AG04450 (cell line): ENCODE data around the gene POLA2. TPM values are rescaled to one million over a fixed set of nuclear protein-coding genes. Genes with fewer than 3 reads are reported as not detected.
"Not testable (repeated sequence)": the region's sequence is repeated elsewhere in the genome, so short reads cannot be mapped to it uniquely, and the experiment has no call there.

Experiments used
- CTCF ChIA-PET: fragments of 300-600, 350-600 bp; formaldehyde crosslinking; extraction: SDS; loops from one replicate; lab custom pipeline; 2022; ENCODE audit warnings: antibody characterized with exemption, inconsistent platforms; lab: Charles Lee
- POLR2A ChIA-PET: fragments of 350-600 bp; formaldehyde crosslinking; extraction: SDS; loops from one replicate; lab custom pipeline; 2021; ENCODE audit warnings: antibody characterized with exemption, inconsistent platforms; lab: Yijun Ruan, JAX
- DNase-seq: peaks from one replicate; pipeline ENCODE4 v3.0.0-alpha.2; 2011; ENCODE audit warnings: low read depth, low spot score
- H3K27ac ChIP-seq: one replicate; pipeline ENCODE4 v1.5.1; 2012; ENCODE audit warnings: low read depth, low read length, control low read depth
- H3K27me3 ChIP-seq: one replicate; pipeline ENCODE4 v1.6.0; 2012; ENCODE audit warnings: low read length; ENCODE audit not compliant: control insufficient read depth, insufficient read depth
- H3K4me3 ChIP-seq: 2 replicates; pipeline ENCODE4 v1.5.1; 2011; ENCODE audit warnings: mild to moderate bottlenecking, low read depth, low read length, control low read depth
- H3K9me3 ChIP-seq: 2 replicates; pipeline ENCODE4 v1.5.1; 2012; ENCODE audit warnings: low read length; ENCODE audit not compliant: control insufficient read depth, insufficient read depth
- polyA plus RNA-seq: library from polyadenylated mRNA; depleted of rRNA; stranded (reverse); fragments of >200 nt; gene quantifications from 2 replicates; pipeline ENCODE4 v1.2.3, GENCODE V29; 2011
- TF ChIP-seq, protein P1 (sequence below): IDR thresholded peaks from 2 replicates; pipeline ENCODE4 v1.5.1; 2011; ENCODE audit warnings: low read depth, low read length, control low read depth, inconsistent platforms

The POLA2 gene
- polyA plus RNA-seq, 1 experiment = 14.1 TPM

DNA sequence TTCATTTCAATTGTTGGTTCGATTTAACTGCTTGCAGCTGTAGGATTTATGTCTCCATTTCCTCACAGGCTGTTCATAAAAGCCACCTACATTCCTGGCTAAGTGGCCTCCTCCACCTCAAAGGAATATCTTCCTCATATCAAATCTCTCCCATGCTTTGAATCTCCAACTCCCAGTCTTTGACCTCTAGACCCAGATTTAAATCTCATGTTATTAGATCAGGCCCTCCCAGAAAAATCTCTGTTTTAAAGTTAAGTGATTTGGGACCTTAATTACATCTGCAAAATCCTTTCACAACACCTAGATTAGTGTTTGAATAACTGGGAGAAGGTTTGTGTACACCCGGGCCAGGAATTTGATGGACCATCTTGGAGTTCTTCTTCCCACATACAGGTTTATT is 33.9 kb upstream of the POLA2 start:
- CTCF ChIA-PET = interaction anchor here (1.6 to 3.5 kb wide), 3 partner anchors 23 to 102 kb away, joined by 7 to 32 read pairs (median 9); no protein-coding TSS in a partner anchor
- Histone ChIP-seq H3K9me3 (no peaks in the 10 kb centered on the region), H3K27ac (no peak overlapping the region), H3K27me3 (no peaks in the 10 kb centered on the region), H3K4me3 (no peak overlapping the region)
- DNase-seq = no peak
- POLR2A ChIA-PET = interaction anchor here (0.6 kb wide), 1 partner anchor 16 kb away, joined by 6 read pairs; no protein-coding TSS in a partner anchor
- TF ChIP-seq, protein P1, sequence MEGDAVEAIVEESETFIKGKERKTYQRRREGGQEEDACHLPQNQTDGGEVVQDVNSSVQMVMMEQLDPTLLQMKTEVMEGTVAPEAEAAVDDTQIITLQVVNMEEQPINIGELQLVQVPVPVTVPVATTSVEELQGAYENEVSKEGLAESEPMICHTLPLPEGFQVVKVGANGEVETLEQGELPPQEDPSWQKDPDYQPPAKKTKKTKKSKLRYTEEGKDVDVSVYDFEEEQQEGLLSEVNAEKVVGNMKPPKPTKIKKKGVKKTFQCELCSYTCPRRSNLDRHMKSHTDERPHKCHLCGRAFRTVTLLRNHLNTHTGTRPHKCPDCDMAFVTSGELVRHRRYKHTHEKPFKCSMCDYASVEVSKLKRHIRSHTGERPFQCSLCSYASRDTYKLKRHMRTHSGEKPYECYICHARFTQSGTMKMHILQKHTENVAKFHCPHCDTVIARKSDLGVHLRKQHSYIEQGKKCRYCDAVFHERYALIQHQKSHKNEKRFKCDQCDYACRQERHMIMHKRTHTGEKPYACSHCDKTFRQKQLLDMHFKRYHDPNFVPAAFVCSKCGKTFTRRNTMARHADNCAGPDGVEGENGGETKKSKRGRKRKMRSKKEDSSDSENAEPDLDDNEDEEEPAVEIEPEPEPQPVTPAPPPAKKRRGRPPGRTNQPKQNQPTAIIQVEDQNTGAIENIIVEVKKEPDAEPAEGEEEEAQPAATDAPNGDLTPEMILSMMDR = no peak

DNA sequence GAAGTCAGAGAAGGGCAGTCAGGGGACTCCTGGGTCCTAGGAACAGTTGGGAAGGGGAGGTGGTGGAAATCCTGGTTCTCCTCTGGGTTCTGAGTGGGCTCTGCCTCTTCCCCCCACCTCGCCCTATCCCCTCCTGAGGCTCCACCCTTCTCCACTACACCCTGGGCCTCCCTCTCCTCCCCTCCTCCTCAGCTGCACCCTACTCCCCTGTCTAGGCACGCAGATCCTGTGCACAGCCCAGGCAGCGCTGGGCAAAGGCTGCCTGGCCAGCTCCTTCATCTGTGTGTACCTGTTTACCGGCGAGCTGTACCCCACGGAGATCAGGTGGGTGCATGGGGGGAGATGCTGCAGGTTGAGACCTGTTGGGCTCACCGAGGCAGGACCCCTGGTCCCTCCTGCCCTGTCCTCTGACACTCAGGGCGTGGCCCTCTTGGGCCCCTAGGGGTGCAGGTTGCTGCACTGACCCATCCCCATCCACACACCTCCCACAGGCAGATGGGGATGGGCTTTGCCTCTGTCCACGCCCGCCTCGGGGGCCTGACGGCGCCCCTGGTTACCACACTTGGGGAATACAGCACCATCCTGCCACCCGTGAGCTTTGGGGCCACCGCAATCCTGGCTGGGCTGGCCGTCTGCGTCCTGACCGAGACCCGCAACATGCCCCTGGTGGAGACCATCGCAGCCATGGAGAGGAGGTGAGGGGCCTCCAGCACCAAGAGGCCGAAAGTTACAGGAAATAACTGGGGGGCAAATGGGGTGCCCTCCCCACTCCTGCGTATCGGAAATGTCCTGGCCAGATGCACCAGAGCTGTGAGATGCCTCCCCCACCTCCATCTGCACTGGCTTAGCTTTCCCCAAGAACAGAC is 25.3 kb upstream of the POLA2 start:
- H3K27me3 ChIP-seq = peaks cover 2% of the 10 kb centered on the region
- ChIA-PET CTCF (interaction anchor here (0.8 to 1.4 kb wide), 2 partner anchors 13 to 93 kb away, joined by 3 to 4 read pairs; no protein-coding TSS in a partner anchor), POLR2A (no interaction called here)
- TF ChIP-seq, protein P1 = no peak
- no peak overlapping the region for H3K4me3 ChIP-seq
- no peaks in the 10 kb centered on the region for H3K9me3 ChIP-seq
- H3K27ac ChIP-seq = no peak overlapping the region
- no peak for DNase-seq

DNA sequence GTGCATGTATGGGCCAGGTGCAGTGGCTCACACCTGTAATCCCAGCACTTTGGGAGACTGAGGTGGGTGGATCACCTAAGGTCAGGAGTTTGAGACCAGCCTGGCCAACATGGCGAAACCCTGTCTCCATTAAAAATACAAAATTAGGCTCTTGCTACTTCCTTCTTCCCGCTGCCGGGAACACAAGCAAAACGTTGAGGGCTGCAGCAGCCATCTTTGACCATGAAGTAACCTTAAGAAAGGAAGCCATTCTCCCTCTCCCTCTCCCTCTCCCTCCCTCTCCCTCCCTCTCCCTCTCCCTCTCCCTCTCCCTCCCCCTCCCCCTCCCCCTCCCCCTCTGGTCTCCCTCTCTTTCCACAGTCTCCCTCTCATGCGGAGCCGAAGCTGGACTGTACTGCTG is 23.5 kb upstream of the POLA2 start:
- H3K4me3 ChIP-seq, POLR2A ChIA-PET, CTCF ChIA-PET, H3K27me3 ChIP-seq, DNase-seq, H3K27ac ChIP-seq, H3K9me3 ChIP-seq: not testable (repeated sequence)

DNA sequence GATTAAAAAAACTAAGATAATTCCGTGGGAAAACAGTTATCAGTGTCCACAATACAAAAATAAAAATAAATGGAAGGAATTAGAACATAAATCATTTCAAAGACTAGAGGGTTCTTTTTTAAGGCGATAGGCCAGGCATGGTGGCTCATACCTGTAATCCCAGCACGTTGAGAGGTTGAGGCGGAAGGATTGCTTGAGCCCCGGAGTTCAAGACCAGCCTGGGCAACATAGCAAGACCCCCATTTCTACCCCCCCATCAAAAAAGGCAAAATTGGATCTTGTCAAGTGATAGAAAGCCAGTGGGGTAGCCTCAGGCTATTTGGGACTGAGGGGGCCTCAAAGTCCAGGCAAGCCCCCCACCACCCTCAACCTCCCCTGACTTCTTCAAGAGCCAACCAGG is 20.6 kb upstream of the POLA2 start:
- peaks cover 10% of the 10 kb centered on the region for H3K9me3 ChIP-seq
- H3K27me3 ChIP-seq = peaks cover 6% of the 10 kb centered on the region
- ChIA-PET POLR2A (interaction anchor here (0.7 kb wide), 1 partner anchor 113 kb away, joined by 12 read pairs; the partner anchor contains the start of gene TIGD3), CTCF (no interaction called here)
- no peak overlapping the region for H3K4me3 ChIP-seq
- DNase-seq = no peak
- TF ChIP-seq, protein P1 = no peak
- no peak overlapping the region for H3K27ac ChIP-seq

DNA sequence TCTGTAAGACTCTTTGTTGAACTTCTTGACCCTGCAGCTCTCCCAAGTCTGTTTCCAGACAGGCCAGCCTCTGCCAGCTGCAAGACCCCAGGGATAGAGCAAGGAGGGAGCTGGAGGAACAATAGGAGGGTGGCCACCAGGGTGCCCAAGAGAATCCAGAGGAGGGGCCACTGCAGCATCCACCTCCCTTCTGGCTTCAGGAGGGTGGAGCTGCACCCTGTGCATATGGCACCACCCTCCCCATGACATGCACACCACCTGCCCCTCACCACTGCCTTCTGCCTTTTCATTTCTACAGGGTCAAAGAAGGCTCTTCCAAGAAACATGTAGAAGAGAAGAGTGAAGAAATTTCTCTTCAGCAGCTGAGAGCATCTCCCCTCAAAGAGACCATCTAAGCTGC is 20.1 kb upstream of the POLA2 start:
- Histone ChIP-seq H3K27ac (no peak overlapping the region), H3K27me3 (peaks cover 6% of the 10 kb centered on the region), H3K9me3 (peaks cover 10% of the 10 kb centered on the region), H3K4me3 (no peak overlapping the region)
- ChIA-PET POLR2A (no interaction called here), CTCF (no interaction called here)
- TF ChIP-seq, protein P1 = no peak
- no peak for DNase-seq
